Panc1 (cell line): ENCODE data around the gene ACD. TPM values are rescaled to one million over a fixed set of nuclear protein-coding genes. Genes with fewer than 3 reads are reported as not detected.

Source experiments
- ATAC-seq: fragments of 200-7000 bp; cut with Tn5 transposase; 2 replicates; pipeline ENCODE4 v1.9.1; 2020; ENCODE audit warnings: mild to moderate bottlenecking, moderate library complexity
- BruUV-seq: library from RNA; stranded (reverse); fragments of 400-500 nt; replicated peaks from 2 replicates; lab custom pipeline; 2021; lab: Mats Ljungman, UMichigan
- CTCF ChIA-PET: fragments of 300-600 bp; sonication (Branson Sonifier 250); formaldehyde crosslinking; loops from one replicate; lab custom pipeline; 2022; ENCODE audit warnings: antibody characterized with exemption; lab: Charles Lee
- POLR2A ChIA-PET: fragments of 300-600 bp; sonication (Branson Sonifier 250); formaldehyde crosslinking; loops from one replicate; lab custom pipeline; 2022; ENCODE audit warnings: antibody characterized with exemption; lab: Charles Lee
- DNase-seq: peaks from one replicate; pipeline ENCODE4 v3.0.0-alpha.2; 2010; ENCODE audit warnings: low read depth, low spot score
- H3K27ac ChIP-seq: 2 replicates; pipeline ENCODE4 v1.5.1; 2011; ENCODE audit warnings: mild to moderate bottlenecking, low read length, inconsistent platforms
- H3K27me3 ChIP-seq: fragments of 200-500 bp; sonication (Bioruptor generic); 2 replicates; pipeline ENCODE4 v1.6.0; 2014; ENCODE audit warnings: low read length, inconsistent platforms; ENCODE audit not compliant: control insufficient read depth, insufficient read depth
- H3K36me3 ChIP-seq: fragments of 200-500 bp; sonication (Bioruptor generic); 2 replicates; pipeline ENCODE4 v1.5.1; 2014; ENCODE audit warnings: inconsistent platforms, mild to moderate bottlenecking, low read length, moderate library complexity; ENCODE audit not compliant: control insufficient read depth, insufficient read depth
- H3K4me1 ChIP-seq: 2 replicates; pipeline ENCODE4 v1.5.1; 2011; ENCODE audit warnings: inconsistent platforms, mild to moderate bottlenecking, low read length, moderate library complexity; ENCODE audit not compliant: control insufficient read depth, insufficient read depth
- H3K4me3 ChIP-seq, 2 experiments: 2 replicates each; pipeline ENCODE4 v1.5.1; 2011 to 2012; ENCODE audit warnings: low read depth in 2 of 2, low read length in 2 of 2, mild to moderate bottlenecking in 2 of 2, inconsistent platforms in 1 of 2, moderate library complexity in 1 of 2
- H3K9me3 ChIP-seq: fragments of 200-500 bp; sonication (Bioruptor generic); 2 replicates; pipeline ENCODE4 v1.5.1; 2014; ENCODE audit warnings: low read depth, mild to moderate bottlenecking, inconsistent platforms, low read length, moderate library complexity; ENCODE audit not compliant: control insufficient read depth, insufficient read depth
- CTCF ChIP-seq: fragments of 450-650 bp; IDR thresholded peaks from 2 replicates; pipeline ENCODE4 v1.5.1; 2017; ENCODE audit warnings: mild to moderate bottlenecking
- POLR2AphosphoS5 ChIP-seq: IDR thresholded peaks from 2 replicates; pipeline ENCODE4 v1.6.1; 2012; ENCODE audit warnings: mild to moderate bottlenecking, low read depth, low read length, moderate library complexity
- REST ChIP-seq, 2 experiments: IDR thresholded peaks; 2 replicates each; pipeline ENCODE4 v1.6.1; 2011 to 2012; ENCODE audit warnings: low read depth in 2 of 2, control low read depth in 1 of 2, low read length in 1 of 2, mild to moderate bottlenecking in 1 of 2, moderate library complexity in 1 of 2; ENCODE audit not compliant: insufficient read depth in 1 of 2
- SIN3A ChIP-seq: IDR thresholded peaks from 2 replicates; pipeline ENCODE4 v1.6.1; 2012; ENCODE audit warnings: low read depth, mild to moderate bottlenecking, low read length, moderate library complexity, borderline replicate concordance; ENCODE audit not compliant: insufficient read depth
- TCF7L2 ChIP-seq: IDR thresholded peaks from 2 replicates; pipeline ENCODE4 v1.6.1; 2011; ENCODE audit warnings: mild to moderate bottlenecking, low read depth, low read length, inconsistent platforms
- in situ Hi-C: cut with HindIII; loops from 2 replicates; pipeline ENCODE4 v1.10.0; 2016; ENCODE audit warnings: low sequenced_read_pairs, low pct_unique_long_range_greater_than_20kb
- intact Hi-C: fragments of 100-400 bp; cut with micrococcal nuclease; formaldehyde crosslinking; loops from one replicate; pipeline ENCODE4 v1.10.0; 2022; ENCODE audit not compliant: unreplicated experiment
- total RNA-seq: library from RNA; stranded (reverse); gene quantifications from one replicate; pipeline ENCODE4 v1.2.1, GENCODE V29; 2021; ENCODE audit not compliant: unreplicated experiment

ACD gene
- total RNA-seq, 1 experiment from 2014 or later, result 34.9 TPM

GRCh38 chr16:67656344-67657016 lies 3.6 kb downstream of the ACD start:
- POLR2A ChIA-PET, result no interaction called here

GRCh38 chr16:67655363-67655762 lies 4.7 kb downstream of the ACD start:
- POLR2A ChIA-PET, result no interaction called here
- H3K4me3 ChIP-seq, result no peak overlapping the region
- no TSS peak for BruUV-seq
- peaks cover 3% of the 10 kb centered on the region; the same call in 1 of the 2 replicates for H3K4me1 ChIP-seq
- no peaks in the 10 kb centered on the region for H3K9me3 ChIP-seq
- peaks cover 2% of the 10 kb centered on the region; the same call in 1 of the 2 replicates for H3K36me3 ChIP-seq
- CTCF ChIA-PET, result interaction anchor here (0.6 kb wide), 1 partner anchor 13 kb away, joined by 3 read pairs; no protein-coding TSS in a partner anchor
- intact Hi-C loops (no loop called here), in situ Hi-C loops (no loop called here)
- H3K27ac ChIP-seq, result no peak overlapping the region
- DNase-seq (no peak), ATAC-seq (no peak)
- H3K27me3 ChIP-seq, result no peaks in the 10 kb centered on the region
- TF ChIP-seq REST (IDR thresholded peaks at IDR 0.05; ENCODE audit: insufficient read depth in 1 of 2, low read depth in 2 of 2, low read length in 1 of 2), result no peak
- no peak for TF ChIP-seq CTCF
- no peak for TF ChIP-seq POLR2AphosphoS5
- TF ChIP-seq TCF7L2, result no peak
- no peak for TF ChIP-seq SIN3A

More at GRCh38 chr16:67656344-67657016, 3.6 kb downstream of the ACD start:
- no TSS peak for BruUV-seq
- TF ChIP-seq SIN3A, result no peak
- no peak for TF ChIP-seq TCF7L2
- TF ChIP-seq REST (IDR thresholded peaks at IDR 0.05; ENCODE audit: insufficient read depth in 1 of 2, low read depth in 2 of 2, low read length in 1 of 2), result no peak
- TF ChIP-seq CTCF, result no peak
- no peak for TF ChIP-seq POLR2AphosphoS5
- ATAC-seq (no peak), DNase-seq (no peak)
- Histone ChIP-seq H3K36me3 (peaks cover 2% of the 10 kb centered on the region; the same call in 1 of the 2 replicates), H3K4me3 (no peak overlapping the region), H3K27ac (no peak overlapping the region), H3K27me3 (no peaks in the 10 kb centered on the region), H3K4me1 (peaks cover 3% of the 10 kb centered on the region; the same call in 1 of the 2 replicates), H3K9me3 (no peaks in the 10 kb centered on the region)
- in situ Hi-C loops (no loop called here), intact Hi-C loops (no loop called here)
- CTCF ChIA-PET, result no interaction called here
